ENCODE data around the gene UGT2A1.

Gene UGT2A1

GRCh38 chr4:69583543-69583942 is 69.5 kb downstream of the UGT2A1 start:
- H3K9ac ChIP-seq (ENCODE audit: low read length): no peak overlapping the region
- no peaks in the 10 kb centered on the region for H3K9me3 ChIP-seq (ENCODE audit: control insufficient read depth, low read length)
- no peaks in the 10 kb centered on the region for H3K36me3 ChIP-seq (ENCODE audit: control insufficient read depth, insufficient read depth, low read length)
- no peaks in the 10 kb centered on the region for H3K4me1 ChIP-seq (ENCODE audit: control insufficient read depth, insufficient read depth, low read length)
- no peaks in the 10 kb centered on the region for H3K27me3 ChIP-seq (ENCODE audit: control insufficient read depth, insufficient read depth, low read length)
- H3K4me3 ChIP-seq (ENCODE audit: low read length): no peak overlapping the region

GRCh38 chr4:69577245-69577644 is 75.8 kb downstream of the UGT2A1 start:
- H3K9ac ChIP-seq (ENCODE audit: low read length): no peak overlapping the region
- no peaks in the 10 kb centered on the region for H3K4me1 ChIP-seq (ENCODE audit: control insufficient read depth, insufficient read depth, low read length)
- no peaks in the 10 kb centered on the region for H3K9me3 ChIP-seq (ENCODE audit: control insufficient read depth, low read length)
- no peaks in the 10 kb centered on the region for H3K27me3 ChIP-seq (ENCODE audit: control insufficient read depth, insufficient read depth, low read length)
- H3K36me3 ChIP-seq (ENCODE audit: control insufficient read depth, insufficient read depth, low read length): no peaks in the 10 kb centered on the region
- H3K4me3 ChIP-seq (ENCODE audit: low read length): no peak overlapping the region

DNA sequence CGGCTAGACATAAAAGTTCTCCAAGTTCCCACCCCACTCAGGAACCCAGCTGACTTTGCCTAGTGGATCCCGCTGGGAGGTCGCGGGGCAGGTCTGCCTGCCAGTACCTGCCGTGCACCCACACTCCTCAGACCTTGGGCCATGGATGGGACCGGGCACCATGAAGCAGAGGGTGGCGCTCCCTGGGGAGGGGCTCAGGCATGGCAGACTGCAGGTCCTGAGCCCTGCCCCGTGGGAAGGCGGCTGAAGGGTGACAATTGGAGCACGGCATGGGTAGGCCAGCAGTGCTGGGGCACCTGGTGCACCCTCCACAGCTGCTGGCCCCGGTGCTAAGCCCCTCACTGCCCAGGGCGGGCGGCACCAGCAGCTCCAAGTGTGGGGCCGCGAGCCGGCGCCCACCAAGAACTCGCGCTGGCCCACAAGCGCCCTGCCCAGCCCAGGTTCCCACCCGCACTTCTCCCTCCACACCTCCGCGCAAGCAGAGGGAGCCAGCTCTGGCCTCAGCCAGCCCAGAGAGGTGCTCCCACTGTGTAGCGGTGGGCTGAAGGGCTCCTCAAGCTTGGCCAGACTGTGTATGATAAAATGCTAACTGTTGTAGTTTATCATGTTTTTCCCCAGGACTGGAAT is 76.7 kb downstream of the UGT2A1 start:
- no peak overlapping the region for H3K4me3 ChIP-seq (ENCODE audit: low read length)
- H3K9ac ChIP-seq (ENCODE audit: low read length): no peak overlapping the region
- H3K9me3 ChIP-seq (ENCODE audit: control insufficient read depth, low read length): no peaks in the 10 kb centered on the region
- no peaks in the 10 kb centered on the region for H3K27me3 ChIP-seq (ENCODE audit: control insufficient read depth, insufficient read depth, low read length)
- no peaks in the 10 kb centered on the region for H3K36me3 ChIP-seq (ENCODE audit: control insufficient read depth, insufficient read depth, low read length)
- no peaks in the 10 kb centered on the region for H3K4me1 ChIP-seq (ENCODE audit: control insufficient read depth, insufficient read depth, low read length)

GRCh38 chr4:69568787-69569186 is 84.3 kb downstream of the UGT2A1 start:
- Histone ChIP-seq H3K4me1 (ENCODE audit: control insufficient read depth, insufficient read depth, low read length) (no peaks in the 10 kb centered on the region), H3K4me3 (ENCODE audit: low read length) (no peak overlapping the region), H3K36me3 (ENCODE audit: control insufficient read depth, insufficient read depth, low read length) (no peaks in the 10 kb centered on the region), H3K27me3 (ENCODE audit: control insufficient read depth, insufficient read depth, low read length) (no peaks in the 10 kb centered on the region), H3K9ac (ENCODE audit: low read length) (no peak overlapping the region), H3K9me3 (ENCODE audit: control insufficient read depth, low read length) (no peaks in the 10 kb centered on the region)

DNA sequence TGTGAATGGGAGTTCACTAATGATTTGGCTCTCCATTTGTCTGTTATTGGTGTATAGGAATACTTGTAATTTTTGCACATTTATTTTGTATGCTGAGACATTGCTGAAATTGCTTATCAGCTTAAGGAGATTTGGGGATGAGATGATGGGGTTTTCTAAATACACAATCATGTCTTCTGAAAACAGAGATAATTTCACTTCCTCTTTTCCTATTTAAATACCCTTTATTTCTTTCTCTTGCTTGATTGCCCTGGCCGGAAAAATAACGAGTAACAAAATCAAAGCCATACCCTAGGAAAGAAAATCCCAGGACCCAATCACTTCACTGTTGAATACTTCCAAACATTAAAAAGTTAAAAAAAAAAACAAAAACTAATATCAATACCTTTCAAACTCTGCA is 89.6 kb downstream of the UGT2A1 start:
- Histone ChIP-seq H3K9me3 (ENCODE audit: control insufficient read depth, low read length) (no peaks in the 10 kb centered on the region), H3K4me3 (ENCODE audit: low read length) (no peak overlapping the region), H3K36me3 (ENCODE audit: control insufficient read depth, insufficient read depth, low read length) (no peaks in the 10 kb centered on the region), H3K27me3 (ENCODE audit: control insufficient read depth, insufficient read depth, low read length) (no peaks in the 10 kb centered on the region), H3K4me1 (ENCODE audit: control insufficient read depth, insufficient read depth, low read length) (no peaks in the 10 kb centered on the region), H3K9ac (ENCODE audit: low read length) (no peak overlapping the region)

GRCh38 chr4:69549651-69550050 is 103.4 kb downstream of the UGT2A1 start:
- Histone ChIP-seq H3K4me1 (ENCODE audit: control insufficient read depth, insufficient read depth, low read length) (no peaks in the 10 kb centered on the region), H3K27me3 (ENCODE audit: control insufficient read depth, insufficient read depth, low read length) (no peaks in the 10 kb centered on the region), H3K4me3 (ENCODE audit: low read length) (no peak overlapping the region), H3K36me3 (ENCODE audit: control insufficient read depth, insufficient read depth, low read length) (no peaks in the 10 kb centered on the region), H3K9me3 (ENCODE audit: control insufficient read depth, low read length) (no peaks in the 10 kb centered on the region), H3K9ac (ENCODE audit: low read length) (no peak overlapping the region)

DNA sequence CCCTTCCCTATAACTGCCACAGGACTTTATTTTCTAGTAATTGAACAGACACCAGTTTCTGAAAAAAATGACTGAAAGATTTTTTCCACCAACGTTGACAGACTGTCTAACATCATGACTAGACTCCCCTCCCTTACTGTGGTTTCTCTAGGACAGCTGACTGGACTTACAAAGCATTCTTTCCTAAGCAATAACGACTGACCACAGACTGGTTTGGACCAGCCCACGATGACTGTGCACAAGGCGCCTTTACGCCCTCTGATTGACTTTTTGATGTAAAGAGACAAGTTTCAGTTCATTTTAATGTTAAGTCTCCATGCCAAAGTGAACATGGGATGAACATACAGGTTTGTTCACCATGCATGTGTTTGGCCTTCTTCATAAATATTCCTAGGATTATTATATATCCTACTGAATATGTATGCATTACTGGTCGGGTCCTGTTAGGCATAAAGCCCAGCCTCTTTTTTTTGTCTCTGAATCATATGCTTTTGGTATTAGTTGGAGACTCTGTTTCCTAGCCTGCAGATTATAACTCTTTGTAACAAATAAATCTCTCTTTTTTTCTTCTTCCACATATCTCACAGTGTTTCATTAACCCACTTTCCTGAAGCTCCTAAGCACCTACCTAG is 106.8 kb downstream of the UGT2A1 start:
- no peaks in the 10 kb centered on the region for H3K4me1 ChIP-seq (ENCODE audit: control insufficient read depth, insufficient read depth, low read length)
- no peaks in the 10 kb centered on the region for H3K9me3 ChIP-seq (ENCODE audit: control insufficient read depth, low read length)
- no peaks in the 10 kb centered on the region for H3K36me3 ChIP-seq (ENCODE audit: control insufficient read depth, insufficient read depth, low read length)
- no peak overlapping the region for H3K4me3 ChIP-seq (ENCODE audit: low read length)
- H3K9ac ChIP-seq (ENCODE audit: low read length): no peak overlapping the region
- H3K27me3 ChIP-seq (ENCODE audit: control insufficient read depth, insufficient read depth, low read length): no peaks in the 10 kb centered on the region
